Measurements from ENCODE around the gene MRPL18. TPM values are rescaled to one million over a fixed set of nuclear protein-coding genes. Genes with fewer than 3 reads are reported as not detected.
A peak's percentile ranks its signal among the peaks of the same experiment; 100 is the strongest.

The MRPL18 gene
- total RNA-seq, 1 donor from 2014 or later = 53.0 TPM

- Mint-ChIP-seq H3K36me3 (ENCODE audit: low read depth) (peaks cover 35% of the 10 kb centered on the region), H3K9me3 (no peaks in the 10 kb centered on the region), H3K4me3 (peak overlapping the region; percentile 71), H3K27me3 (ENCODE audit: low read depth) (peaks cover 6% of the 10 kb centered on the region), H3K27ac (ENCODE audit: unreplicated experiment) (no peak overlapping the region), H3K4me1 (peaks cover 30% of the 10 kb centered on the region)
- no peak for TF ChIP-seq CTCF (conservative IDR thresholded peaks at IDR 0.05)
- DNase-seq (ENCODE audit: low read depth, low spot score) = no peak
Measured at GRCh38 chr6:159759645-159760044, 30.6 kb upstream of the MRPL18 start.

- no peak for DNase-seq (ENCODE audit: low read depth, low spot score)
- no peak for TF ChIP-seq CTCF (conservative IDR thresholded peaks at IDR 0.05)
- H3K9me3 Mint-ChIP-seq = no peaks in the 10 kb centered on the region
- peak overlapping the region; percentile 99 for H3K27ac Mint-ChIP-seq (ENCODE audit: unreplicated experiment)
- H3K4me1 Mint-ChIP-seq = peaks cover 36% of the 10 kb centered on the region
- H3K36me3 Mint-ChIP-seq (ENCODE audit: low read depth) = peaks cover 34% of the 10 kb centered on the region
- peak overlapping the region; percentile 95 for H3K4me3 Mint-ChIP-seq
- peaks cover 6% of the 10 kb centered on the region for H3K27me3 Mint-ChIP-seq (ENCODE audit: low read depth)
Measured at GRCh38 chr6:159760602-159761057, 29.6 kb upstream of the MRPL18 start.

GRCh38 chr6:159761129-159761872, 29.0 kb upstream of the MRPL18 start:
- H3K27ac Mint-ChIP-seq (ENCODE audit: unreplicated experiment) = peak overlapping the region; percentile 99
- peak; percentile 38 for DNase-seq (ENCODE audit: low read depth, low spot score)
- H3K27me3 Mint-ChIP-seq (ENCODE audit: low read depth) = peaks cover 6% of the 10 kb centered on the region
- no peaks in the 10 kb centered on the region for H3K9me3 Mint-ChIP-seq
- no peak for TF ChIP-seq CTCF (conservative IDR thresholded peaks at IDR 0.05)
- peaks cover 32% of the 10 kb centered on the region for H3K36me3 Mint-ChIP-seq (ENCODE audit: low read depth)
- H3K4me1 Mint-ChIP-seq = peaks cover 42% of the 10 kb centered on the region
- peak overlapping the region; percentile 95 for H3K4me3 Mint-ChIP-seq

- no peak for TF ChIP-seq CTCF (conservative IDR thresholded peaks at IDR 0.05)
- Mint-ChIP-seq H3K4me1 (peaks cover 50% of the 10 kb centered on the region), H3K9me3 (no peaks in the 10 kb centered on the region), H3K27ac (ENCODE audit: unreplicated experiment) (peak within 1 kb of the TSS; percentile 99), H3K4me3 (peak within 1 kb of the TSS; percentile 95), H3K27me3 (ENCODE audit: low read depth) (peaks cover 6% of the 10 kb centered on the region), H3K36me3 (ENCODE audit: low read depth) (peaks cover 39% of the 10 kb centered on the region)
- DNase-seq (ENCODE audit: low read depth, low spot score) = peak; percentile 88
Measured at GRCh38 chr6:159761873-159762680, 28.2 kb upstream of the MRPL18 start, which contains the start of gene ACAT2. Gene ACAT2, plus strand, starts transcription at chr6:159762045. Its CDS starts 43 bp downstream, at chr6:159762088.

GRCh38 chr6:159762681-159763293, 27.5 kb upstream of the MRPL18 start:
- no peak for DNase-seq (ENCODE audit: low read depth, low spot score)
- Mint-ChIP-seq H3K4me1 (peaks cover 54% of the 10 kb centered on the region), H3K27ac (ENCODE audit: unreplicated experiment) (peak overlapping the region; percentile 99), H3K36me3 (ENCODE audit: low read depth) (peaks cover 45% of the 10 kb centered on the region), H3K4me3 (peak overlapping the region; percentile 95), H3K9me3 (no peaks in the 10 kb centered on the region), H3K27me3 (ENCODE audit: low read depth) (peaks cover 6% of the 10 kb centered on the region)
- TF ChIP-seq CTCF (conservative IDR thresholded peaks at IDR 0.05) = no peak
